Ovary (tissue), 9 donors: ENCODE results near the gene GAREM1. TPM values are rescaled to one million over a fixed set of nuclear protein-coding genes. Genes with fewer than 3 reads are reported as not detected.

ENCODE experiments used
- DNase-seq, 5 donors: peaks; one replicate each; pipeline ENCODE4 v3.0.0-alpha.2; 2019 to 2020
- H3K27ac ChIP-seq, 2 donors: fragments of 200-600 bp; one replicate each; pipeline versions ENCODE4 v1.5.1 to v1.8.0; 2019 to 2022
- H3K27me3 ChIP-seq: fragments of 200-600 bp; one replicate; pipeline ENCODE4 v1.8.0; 2022
- H3K36me3 ChIP-seq: fragments of 200-600 bp; sonication (generic); one replicate; pipeline ENCODE4 v1.5.1; 2019
- H3K4me1 ChIP-seq: one replicate; pipeline ENCODE4 v1.8.1; 2013; ENCODE audit warnings: mild to moderate bottlenecking, moderate library complexity; ENCODE audit not compliant: insufficient read depth
- H3K4me3 ChIP-seq: fragments of 200-600 bp; sonication (generic); one replicate; pipeline ENCODE4 v1.5.1; 2017
- H3K9me3 ChIP-seq, 2 donors: fragments of 200-600 bp in 1 of 2; sonication (generic) in 1 of 2; one replicate each; pipeline versions ENCODE4 v1.5.1 to v1.8.1; 2013 to 2019; ENCODE audit warnings: mild to moderate bottlenecking in 1 of 2, moderate library complexity in 1 of 2
- EP300 ChIP-seq: sonication (generic); formaldehyde crosslinking; IDR thresholded peaks from one replicate; pipeline ENCODE4 v1.6.1; 2017; ENCODE audit warnings: antibody characterized with exemption
- POLR2A ChIP-seq: fragments of 450-650 bp; IDR thresholded peaks from one replicate; pipeline ENCODE4 v1.6.1; 2017; ENCODE audit warnings: antibody characterized with exemption, mild to moderate bottlenecking, moderate library complexity
- WGBS, 3 donors: extraction: QIAGEN DNeasy Blood & Tissue Kit in 1 of 3; methylation state at CpG; one replicate each; pipeline versions ENCODE4 v1.1.5 to v1.1.7; 2013 to 2017; 5-methylcytosine and 5-hydroxymethylcytosine counted together
- intact Hi-C, 4 donors: fragments of 100-400 bp; cut with DNase I; formaldehyde crosslinking; loops; one replicate each; pipeline versions ENCODE4 v1.11.0 to v1.15.1; 2022 to 2023
- polyA plus RNA-seq, 2 donors: library from polyadenylated mRNA; stranded (reverse); fragments of 200-250 nt in 1 of 2; fragments of 350-450 nt in 1 of 2; fragmentation: Illumina TruSeq in 1 of 2; extraction: RNeasy Lipid Tissue Mini Kit (QIAGEN cat#74804) in 1 of 2; gene quantifications; one replicate each; pipeline ENCODE4 v1.2.3, GENCODE V29; 2013 to 2014
- total RNA-seq, 7 donors: library from RNA; depleted of rRNA in 2 of 7; stranded (reverse); fragments of >200 nt in 2 of 7; fragmentation: NEBNext Ultra II Directional in 3 of 7; extraction: Animal tissue kit (Norgen Biotek cat#: 25700) in 3 of 7; gene quantifications; one replicate each; pipeline versions ENCODE4 v1.1.0 to v1.2.4, GENCODE V29; 2016 to 2023
- TF ChIP-seq, protein P1 (sequence below), 3 donors: fragments of 450-650 bp in 2 of 3; fragments of 200-600 bp in 1 of 3; IDR thresholded peaks; one replicate each; pipeline versions ENCODE4 v1.5.1 to v1.8.0; 2016 to 2022; ENCODE audit warnings: antibody characterized with exemption in 3 of 3, mild to moderate bottlenecking in 1 of 3
- donor health status: DM: no; HTN: no; CAD: no; lungs with moderate emphysema.
- donor health status: DM: no; HTN: no; CAD: no.
- donor health status: Bipolar disorder and iron deficiency.
- donor health status: DM: yes; HTN: yes; CAD: no.
- donor health status: DM: no; HTN: no; CAD: no.
- donor health status: DM: yes; HTN: yes; CAD: no.

GAREM1 gene
- total and polyA plus RNA-seq, 9 donors = 2.7 to 15.2 (median 7.1) TPM

DNA sequence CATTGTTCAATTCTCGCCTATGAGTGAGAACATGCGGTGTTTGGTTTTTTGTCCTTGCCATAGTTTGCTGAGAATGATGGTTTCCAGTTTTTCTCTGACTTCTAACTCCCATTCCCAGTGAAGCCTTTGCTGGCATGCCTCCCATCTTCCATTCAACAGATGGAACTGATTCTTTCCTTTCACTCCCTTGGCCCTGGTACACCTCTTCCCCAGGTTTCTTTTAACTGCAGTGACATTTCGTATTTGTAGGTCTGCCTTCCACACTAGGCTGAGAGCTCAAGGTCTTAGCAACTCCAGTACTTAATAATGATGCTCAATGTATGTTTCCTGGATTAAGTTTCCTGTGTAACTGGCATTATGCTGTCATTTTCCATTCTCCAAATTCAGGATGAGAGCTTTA lies 48.5 kb downstream of the GAREM1 start:
- intact Hi-C loops = no loop called here
- no peak overlapping the region for H3K4me3 ChIP-seq
- H3K27me3 ChIP-seq = no peaks in the 10 kb centered on the region
- no peaks in the 10 kb centered on the region for H3K9me3 ChIP-seq
- H3K27ac ChIP-seq = no peak overlapping the region
- WGBS, 3 donors = 85 to 95% (median 91%) methylated on average over 3 of the region's 3 CpGs
- TF ChIP-seq, protein P1, sequence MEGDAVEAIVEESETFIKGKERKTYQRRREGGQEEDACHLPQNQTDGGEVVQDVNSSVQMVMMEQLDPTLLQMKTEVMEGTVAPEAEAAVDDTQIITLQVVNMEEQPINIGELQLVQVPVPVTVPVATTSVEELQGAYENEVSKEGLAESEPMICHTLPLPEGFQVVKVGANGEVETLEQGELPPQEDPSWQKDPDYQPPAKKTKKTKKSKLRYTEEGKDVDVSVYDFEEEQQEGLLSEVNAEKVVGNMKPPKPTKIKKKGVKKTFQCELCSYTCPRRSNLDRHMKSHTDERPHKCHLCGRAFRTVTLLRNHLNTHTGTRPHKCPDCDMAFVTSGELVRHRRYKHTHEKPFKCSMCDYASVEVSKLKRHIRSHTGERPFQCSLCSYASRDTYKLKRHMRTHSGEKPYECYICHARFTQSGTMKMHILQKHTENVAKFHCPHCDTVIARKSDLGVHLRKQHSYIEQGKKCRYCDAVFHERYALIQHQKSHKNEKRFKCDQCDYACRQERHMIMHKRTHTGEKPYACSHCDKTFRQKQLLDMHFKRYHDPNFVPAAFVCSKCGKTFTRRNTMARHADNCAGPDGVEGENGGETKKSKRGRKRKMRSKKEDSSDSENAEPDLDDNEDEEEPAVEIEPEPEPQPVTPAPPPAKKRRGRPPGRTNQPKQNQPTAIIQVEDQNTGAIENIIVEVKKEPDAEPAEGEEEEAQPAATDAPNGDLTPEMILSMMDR (IDR thresholded peaks at IDR 0.05) = no peak
- DNase-seq = no peak
- H3K4me1 ChIP-seq = peaks cover 5% of the 10 kb centered on the region
- H3K36me3 ChIP-seq = no peaks in the 10 kb centered on the region

DNA sequence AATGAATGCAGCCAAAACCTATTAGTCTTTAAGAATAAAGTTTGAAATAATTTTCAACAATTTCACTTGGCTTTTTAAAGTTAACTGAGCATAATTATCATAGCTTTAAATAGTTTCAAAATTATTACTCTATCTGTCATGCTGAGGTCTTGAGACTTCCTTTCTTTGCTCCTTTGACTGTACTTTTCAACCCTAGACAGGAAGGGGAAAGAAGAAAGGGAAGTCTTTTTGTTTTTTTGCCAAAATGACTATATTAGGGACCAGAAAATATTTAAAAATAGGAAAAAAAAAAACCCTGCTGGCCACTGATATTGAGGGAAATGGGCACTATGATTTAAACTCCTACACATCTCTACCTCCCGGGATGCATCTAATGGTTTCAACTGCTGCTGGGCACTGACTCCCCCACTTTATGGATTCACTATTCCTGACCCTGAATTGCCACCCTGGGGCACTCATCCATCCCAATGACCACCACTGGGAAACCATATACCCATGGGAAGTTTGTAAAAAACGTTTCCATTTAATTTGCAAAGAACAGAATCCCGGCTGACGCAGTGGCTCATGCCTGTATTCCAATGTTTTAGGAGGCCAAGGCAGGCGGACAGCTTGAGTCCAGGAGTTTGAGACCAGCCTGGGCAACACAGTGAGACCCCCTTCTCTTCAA lies 50.5 kb downstream of the GAREM1 start:
- no peak for DNase-seq
- 69 to 79% (median 72%) methylated on average over 5 of the region's 5 CpGs for WGBS, 3 donors
- Histone ChIP-seq H3K36me3 (no peaks in the 10 kb centered on the region), H3K27me3 (no peaks in the 10 kb centered on the region), H3K9me3 (no peaks in the 10 kb centered on the region), H3K4me1 (peaks cover 3% of the 10 kb centered on the region), H3K27ac (no peak overlapping the region), H3K4me3 (no peak overlapping the region)
- intact Hi-C loops = no loop called here
- TF ChIP-seq POLR2A (no peak), EP300 (no peak)
- TF ChIP-seq, protein P1 (IDR thresholded peaks at IDR 0.05) = no peak

DNA sequence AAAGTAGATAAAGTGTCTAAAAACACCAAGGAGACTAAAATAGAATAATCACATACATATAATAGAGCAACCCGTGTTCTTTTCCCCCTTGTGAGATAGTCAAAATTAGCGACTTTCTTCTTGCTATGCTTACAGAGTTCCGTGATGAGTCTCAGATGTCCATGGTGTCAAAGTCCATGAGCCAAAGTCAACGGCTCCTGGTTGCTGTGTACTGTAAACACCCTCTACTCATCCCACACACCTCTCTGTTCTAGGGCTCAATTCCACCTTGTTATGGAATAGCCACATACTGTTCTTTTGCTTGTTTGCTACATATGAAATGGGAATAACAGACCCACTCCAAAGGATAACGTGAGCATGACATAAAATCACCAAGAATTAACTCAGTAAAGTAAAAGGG lies 52.5 kb downstream of the GAREM1 start:
- no peaks in the 10 kb centered on the region for H3K9me3 ChIP-seq
- H3K4me1 ChIP-seq = peaks cover 3% of the 10 kb centered on the region
- no peak overlapping the region for H3K27ac ChIP-seq
- 87 to 92% (median 89%) methylated on average over 5 of the region's 5 CpGs for WGBS, 3 donors
- H3K27me3 ChIP-seq = no peaks in the 10 kb centered on the region
- intact Hi-C loops = no loop called here
- no peaks in the 10 kb centered on the region for H3K36me3 ChIP-seq
- TF ChIP-seq POLR2A (no peak), EP300 (no peak)
- TF ChIP-seq, protein P1 (IDR thresholded peaks at IDR 0.05) = no peak
- no peak for DNase-seq
- H3K4me3 ChIP-seq = no peak overlapping the region

DNA sequence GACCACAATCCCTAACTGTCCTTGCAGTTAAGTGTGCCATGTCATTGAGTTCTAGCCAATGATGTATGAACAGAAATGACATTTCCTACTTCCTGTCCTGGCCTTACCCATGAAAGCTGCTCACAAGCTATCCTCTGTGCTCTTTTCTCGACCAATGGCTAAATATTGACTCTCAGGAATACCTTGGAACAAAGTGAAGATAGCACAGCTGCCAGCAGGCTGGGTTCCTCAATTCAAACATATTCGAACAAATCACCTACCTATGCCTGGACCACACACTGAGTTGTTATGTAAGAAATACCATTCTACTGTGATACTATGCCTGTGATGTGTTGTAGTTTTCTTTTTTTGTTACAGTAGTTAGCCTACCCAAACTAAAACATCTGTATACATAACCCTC lies 65.1 kb downstream of the GAREM1 start:
- 39 to 74% (median 66%) methylated on average over 2 of the region's 2 CpGs for WGBS, 3 donors

More for the DNA sequence above, 65.1 kb downstream of the GAREM1 start:
- Histone ChIP-seq H3K27me3 (no peaks in the 10 kb centered on the region), H3K4me1 (no peaks in the 10 kb centered on the region), H3K9me3 (no peaks in the 10 kb centered on the region), H3K4me3 (no peak overlapping the region), H3K36me3 (no peaks in the 10 kb centered on the region), H3K27ac (no peak overlapping the region)
- TF ChIP-seq POLR2A (no peak), EP300 (no peak)
- TF ChIP-seq, protein P1 (IDR thresholded peaks at IDR 0.05) = no peak
- DNase-seq = no peak
- intact Hi-C loops = no loop called here
